ENCODE results near the gene ISCU.

- no peak for TF ChIP-seq CTCF (conservative IDR thresholded peaks at IDR 0.05)
- no peak for TF ChIP-seq EZH2 (IDR thresholded peaks at IDR 0.05; ENCODE audit: low read depth)
These were observed 25.4 kb downstream of the ISCU start for GRCh38 chr12:108587826-108588225.

Measured in PC-9 (cell line).